Vagina (tissue), 2 donors: Measurements from ENCODE around the gene PLEKHJ1. TPM values are rescaled to one million over a fixed set of nuclear protein-coding genes. Genes with fewer than 3 reads are reported as not detected.

Source experiments
- DNase-seq, 2 donors: peaks; one replicate each; pipeline ENCODE4 v3.0.0-alpha.2; 2017; ENCODE audit errors: extremely low spot score in 2 of 2
- H3K27ac ChIP-seq: fragments of 200-600 bp; sonication (generic); one replicate; pipeline ENCODE4 v1.5.1; 2019
- H3K27me3 ChIP-seq: fragments of 200-600 bp; sonication (generic); one replicate; pipeline ENCODE4 v1.5.1; 2019
- H3K36me3 ChIP-seq, 2 donors: fragments of 200-600 bp; sonication (generic); one replicate each; pipeline ENCODE4 v1.5.1; 2017 to 2019
- H3K4me1 ChIP-seq: fragments of 200-600 bp; sonication (generic); one replicate; pipeline ENCODE4 v1.5.1; 2019
- H3K4me3 ChIP-seq, 2 donors: fragments of 200-600 bp; sonication (generic); 1 replicate in 1 of 2; 2 replicates in 1 of 2; pipeline ENCODE4 v1.5.1; 2016 to 2019
- H3K9me3 ChIP-seq: fragments of 200-600 bp; sonication (generic); one replicate; pipeline ENCODE4 v1.5.1; 2019
- POLR2A ChIP-seq, 2 donors: fragments of 450-650 bp; IDR thresholded peaks; one replicate each; pipeline ENCODE4 v1.6.1; 2017; ENCODE audit warnings: antibody characterized with exemption in 2 of 2, mild to moderate bottlenecking in 2 of 2, moderate library complexity in 2 of 2
- POLR2AphosphoS5 ChIP-seq, 2 donors: sonication (generic); formaldehyde crosslinking; IDR thresholded peaks; one replicate each; pipeline ENCODE4 v1.9.0; 2017; ENCODE audit warnings: antibody characterized with exemption in 2 of 2, mild to moderate bottlenecking in 2 of 2, low read depth in 1 of 2; ENCODE audit not compliant: insufficient read depth in 1 of 2
- intact Hi-C: fragments of 100-400 bp; cut with DNase I; formaldehyde crosslinking; loops from one replicate; pipeline ENCODE4 v1.15.1; 2023
- total RNA-seq: library from RNA; depleted of rRNA; stranded (reverse); fragments of >200 nt; gene quantifications from one replicate; pipeline ENCODE4 v1.2.3, GENCODE V29; 2016
- TF ChIP-seq, protein P1 (sequence below), 3 experiments: fragments of 450-650 bp in 2 of 3; fragments of 200-600 bp in 1 of 3; sonication (generic) in 1 of 3; IDR thresholded peaks; one replicate each; pipeline ENCODE4 v1.5.1; 2017 to 2019; ENCODE audit warnings: antibody characterized with exemption in 3 of 3, mild to moderate bottlenecking in 2 of 3, moderate library complexity in 2 of 3

PLEKHJ1 gene
- total RNA-seq, 1 donor from 2014 or later = 30.7 TPM

DNA sequence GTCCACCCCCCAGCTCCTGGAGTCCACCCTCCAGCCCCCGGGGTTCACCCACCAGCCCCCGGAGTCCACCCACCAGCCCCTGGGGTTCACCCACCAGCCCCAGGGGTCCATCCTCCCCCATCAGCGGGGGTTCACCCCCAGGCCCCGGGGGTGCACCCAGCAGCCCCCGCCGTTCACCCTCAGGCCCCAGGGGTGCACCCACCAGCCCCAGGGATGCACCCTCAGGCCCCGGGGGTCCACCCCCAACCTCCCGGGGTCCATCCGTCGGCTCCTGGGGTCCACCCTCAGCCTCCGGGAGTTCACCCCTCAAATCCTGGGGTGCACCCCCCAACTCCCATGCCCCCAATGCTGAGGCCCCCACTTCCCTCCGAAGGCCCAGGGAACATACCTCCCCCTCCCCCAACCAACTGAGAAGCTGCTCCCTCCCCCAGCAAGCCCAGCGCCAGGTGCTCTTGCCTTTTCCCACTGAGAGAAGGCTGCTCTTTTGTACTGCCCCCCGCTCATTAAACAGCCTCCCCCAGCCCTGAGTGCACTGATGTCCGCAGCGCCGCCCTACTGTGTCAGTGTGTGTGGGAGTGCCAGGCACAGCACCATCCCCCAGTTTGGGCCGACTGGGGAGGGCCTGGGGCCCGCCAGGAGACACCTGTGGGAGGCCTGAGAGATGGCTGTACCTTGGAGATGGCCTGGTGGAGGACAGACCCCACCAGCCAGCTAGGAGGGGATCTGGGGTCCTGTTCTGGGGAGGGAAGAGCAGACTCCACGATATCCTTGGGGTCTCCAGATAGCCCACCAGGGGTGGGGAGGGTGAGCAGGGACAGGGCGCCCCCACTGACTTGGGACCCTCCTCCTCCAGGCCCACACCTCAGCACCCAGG lies 12.2 kb upstream of the PLEKHJ1 start:
- Histone ChIP-seq H3K9me3 (no peaks in the 10 kb centered on the region), H3K4me1 (peaks cover 37% of the 10 kb centered on the region), H3K27ac (no peak overlapping the region), H3K27me3 (peaks cover 8% of the 10 kb centered on the region), H3K36me3 (peaks cover 7 to 52% of the 10 kb centered on the region in 2 donors), H3K4me3 (no peak overlapping the region)
- TF ChIP-seq POLR2A (IDR thresholded peaks at IDR 0.05) (no peak), POLR2AphosphoS5 (IDR thresholded peaks at IDR 0.05; ENCODE audit: insufficient read depth in 1 of 2, low read depth in 1 of 2) (no peak)
- TF ChIP-seq, protein P1, sequence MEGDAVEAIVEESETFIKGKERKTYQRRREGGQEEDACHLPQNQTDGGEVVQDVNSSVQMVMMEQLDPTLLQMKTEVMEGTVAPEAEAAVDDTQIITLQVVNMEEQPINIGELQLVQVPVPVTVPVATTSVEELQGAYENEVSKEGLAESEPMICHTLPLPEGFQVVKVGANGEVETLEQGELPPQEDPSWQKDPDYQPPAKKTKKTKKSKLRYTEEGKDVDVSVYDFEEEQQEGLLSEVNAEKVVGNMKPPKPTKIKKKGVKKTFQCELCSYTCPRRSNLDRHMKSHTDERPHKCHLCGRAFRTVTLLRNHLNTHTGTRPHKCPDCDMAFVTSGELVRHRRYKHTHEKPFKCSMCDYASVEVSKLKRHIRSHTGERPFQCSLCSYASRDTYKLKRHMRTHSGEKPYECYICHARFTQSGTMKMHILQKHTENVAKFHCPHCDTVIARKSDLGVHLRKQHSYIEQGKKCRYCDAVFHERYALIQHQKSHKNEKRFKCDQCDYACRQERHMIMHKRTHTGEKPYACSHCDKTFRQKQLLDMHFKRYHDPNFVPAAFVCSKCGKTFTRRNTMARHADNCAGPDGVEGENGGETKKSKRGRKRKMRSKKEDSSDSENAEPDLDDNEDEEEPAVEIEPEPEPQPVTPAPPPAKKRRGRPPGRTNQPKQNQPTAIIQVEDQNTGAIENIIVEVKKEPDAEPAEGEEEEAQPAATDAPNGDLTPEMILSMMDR (IDR thresholded peaks at IDR 0.05) = no peak
- DNase-seq = no peak
- intact Hi-C loops = no loop called here

DNA sequence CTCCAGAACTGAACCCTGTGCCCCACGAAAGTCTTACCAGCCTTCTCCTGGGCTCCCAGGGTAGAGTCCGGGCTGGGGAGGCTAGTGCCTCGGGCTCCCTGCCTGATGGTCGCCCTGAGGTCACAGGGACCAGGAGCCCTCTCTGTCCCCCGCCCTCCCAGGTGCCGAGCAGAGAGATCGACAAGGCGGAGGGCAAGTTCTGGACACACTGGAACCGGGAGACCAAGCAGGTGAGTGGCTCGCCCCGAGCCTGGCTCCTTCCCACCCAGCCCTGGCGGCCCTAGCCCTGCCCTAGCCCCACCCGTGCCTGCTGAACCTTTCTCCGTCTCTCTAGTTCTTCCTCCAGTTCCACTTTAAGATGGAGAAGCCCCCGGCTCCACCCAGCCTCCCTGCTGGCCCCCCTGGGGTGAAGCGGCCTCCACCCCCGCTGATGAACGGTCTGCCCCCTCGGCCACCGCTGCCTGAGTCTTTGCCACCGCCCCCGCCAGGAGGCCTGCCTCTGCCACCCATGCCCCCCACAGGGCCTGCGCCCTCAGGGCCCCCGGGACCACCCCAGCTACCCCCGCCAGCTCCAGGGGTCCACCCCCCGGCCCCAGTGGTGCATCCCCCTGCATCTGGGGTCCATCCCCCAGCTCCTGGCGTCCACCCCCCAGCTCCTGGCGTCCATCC lies 11.4 kb upstream of the PLEKHJ1 start:
- intact Hi-C loops = no loop called here
- TF ChIP-seq POLR2A (IDR thresholded peaks at IDR 0.05) (no peak), POLR2AphosphoS5 (IDR thresholded peaks at IDR 0.05; ENCODE audit: insufficient read depth in 1 of 2, low read depth in 1 of 2) (no peak)
- TF ChIP-seq, protein P1 (IDR thresholded peaks at IDR 0.05) = no peak

DNA sequence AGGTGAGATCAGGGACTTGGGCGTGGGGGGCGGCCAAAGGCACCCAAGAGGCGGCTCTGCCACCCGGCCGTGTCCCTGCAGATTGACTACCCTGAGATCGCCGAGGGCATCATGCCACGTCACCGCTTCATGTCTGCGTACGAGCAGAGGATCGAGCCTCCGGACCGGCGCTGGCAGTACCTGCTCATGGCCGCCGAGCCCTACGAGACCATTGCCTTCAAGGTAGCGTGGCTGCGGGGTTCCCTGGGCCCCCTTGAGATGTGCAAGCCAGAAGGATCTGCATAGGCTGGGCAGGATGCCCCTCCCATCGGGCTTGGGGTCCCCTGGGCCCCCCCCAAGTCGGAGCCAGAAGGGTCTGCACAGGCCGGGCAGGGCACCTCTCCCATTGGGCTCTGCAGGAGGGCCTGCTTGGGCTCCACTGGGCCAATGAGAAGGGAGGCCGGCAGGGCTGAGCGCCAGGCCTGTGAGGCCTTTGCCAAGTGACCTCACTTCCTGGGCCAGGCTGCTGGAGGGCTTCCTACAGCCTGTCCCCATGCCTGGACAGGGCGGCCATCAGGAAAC lies 10.8 kb upstream of the PLEKHJ1 start:
- H3K27me3 ChIP-seq = peaks cover 4% of the 10 kb centered on the region
- intact Hi-C loops = no loop called here
- no peak overlapping the region for H3K27ac ChIP-seq
- peaks cover 36% of the 10 kb centered on the region for H3K4me1 ChIP-seq
- H3K4me3 ChIP-seq = no peak overlapping the region
- no peak for DNase-seq
- no peaks in the 10 kb centered on the region for H3K9me3 ChIP-seq
- TF ChIP-seq POLR2A (IDR thresholded peaks at IDR 0.05) (no peak), POLR2AphosphoS5 (IDR thresholded peaks at IDR 0.05; ENCODE audit: insufficient read depth in 1 of 2, low read depth in 1 of 2) (no peak)
- TF ChIP-seq, protein P1 (IDR thresholded peaks at IDR 0.05) = no peak
- H3K36me3 ChIP-seq = peaks cover 7 to 54% of the 10 kb centered on the region in 2 donors

More for the DNA sequence above, 11.4 kb upstream of the PLEKHJ1 start:
- no peak overlapping the region for H3K4me3 ChIP-seq
- H3K36me3 ChIP-seq = peaks cover 7 to 54% of the 10 kb centered on the region in 2 donors
- H3K9me3 ChIP-seq = no peaks in the 10 kb centered on the region
- no peak overlapping the region for H3K27ac ChIP-seq
- H3K27me3 ChIP-seq = peaks cover 8% of the 10 kb centered on the region
- DNase-seq = no peak
- peaks cover 36% of the 10 kb centered on the region for H3K4me1 ChIP-seq

DNA sequence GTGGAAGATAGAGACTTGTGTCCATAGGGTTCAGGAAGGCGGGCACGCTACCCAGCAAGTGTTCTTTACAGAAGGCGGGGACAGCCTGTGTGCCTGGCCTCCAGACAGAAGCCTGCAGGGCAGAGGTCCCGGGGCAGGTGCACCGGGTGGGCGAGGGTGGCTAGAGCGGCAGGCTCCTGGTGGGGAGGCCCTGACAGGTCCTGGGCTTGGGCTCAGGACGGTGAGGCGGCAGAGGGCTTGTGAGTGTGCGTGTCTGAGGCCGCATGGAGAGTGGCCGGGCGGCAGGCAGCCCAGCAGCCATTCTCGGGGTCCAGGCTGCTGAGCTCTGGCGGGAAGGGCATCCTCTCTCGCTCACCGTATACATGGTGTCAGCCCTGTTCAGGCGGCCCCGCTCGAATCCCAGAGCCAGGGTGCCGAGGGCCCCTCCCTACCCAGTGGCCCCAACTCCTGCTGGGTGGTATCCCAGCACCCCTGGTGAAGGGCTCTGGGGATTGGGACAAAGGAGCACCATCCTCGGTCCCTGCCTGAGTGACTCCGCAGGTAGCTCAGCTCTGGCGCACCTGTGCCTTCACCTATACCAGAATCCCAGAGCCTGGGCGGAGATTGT lies 10.0 kb upstream of the PLEKHJ1 start:
- Histone ChIP-seq H3K27ac (no peak overlapping the region), H3K9me3 (no peaks in the 10 kb centered on the region), H3K4me1 (peaks cover 37% of the 10 kb centered on the region), H3K27me3 (no peaks in the 10 kb centered on the region), H3K36me3 (peaks cover 7 to 54% of the 10 kb centered on the region in 2 donors), H3K4me3 (no peak overlapping the region)
- intact Hi-C loops = no loop called here
- TF ChIP-seq POLR2A (IDR thresholded peaks at IDR 0.05) = no peak
- TF ChIP-seq POLR2AphosphoS5 (IDR thresholded peaks at IDR 0.05; ENCODE audit: insufficient read depth in 1 of 2, low read depth in 1 of 2) = no peak
- TF ChIP-seq, protein P1 (IDR thresholded peaks at IDR 0.05) = no peak
- no peak for DNase-seq
